ENCODE results near the gene PKNOX2.

DNA sequence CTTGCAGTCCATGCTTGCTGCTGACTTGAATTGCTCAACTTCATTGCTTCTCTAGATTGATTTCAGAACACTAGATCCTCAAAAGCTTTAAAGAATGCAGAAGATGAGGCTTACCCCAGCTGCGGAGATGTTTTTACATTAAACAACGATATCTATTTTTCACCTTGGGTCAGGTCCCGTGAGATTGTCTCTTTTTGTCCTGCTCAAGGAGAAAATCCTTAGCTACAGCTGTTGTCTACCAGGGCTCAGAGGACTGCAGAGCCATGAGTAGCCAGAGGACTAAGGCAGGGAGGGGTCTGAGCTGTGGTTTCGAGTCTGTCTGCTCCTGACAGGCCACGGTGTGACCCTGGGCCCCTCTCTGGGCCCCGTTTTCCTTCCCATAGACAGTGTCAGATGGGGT, 51.4 kb downstream of the PKNOX2 start:
- TF ChIP-seq, protein P1, sequence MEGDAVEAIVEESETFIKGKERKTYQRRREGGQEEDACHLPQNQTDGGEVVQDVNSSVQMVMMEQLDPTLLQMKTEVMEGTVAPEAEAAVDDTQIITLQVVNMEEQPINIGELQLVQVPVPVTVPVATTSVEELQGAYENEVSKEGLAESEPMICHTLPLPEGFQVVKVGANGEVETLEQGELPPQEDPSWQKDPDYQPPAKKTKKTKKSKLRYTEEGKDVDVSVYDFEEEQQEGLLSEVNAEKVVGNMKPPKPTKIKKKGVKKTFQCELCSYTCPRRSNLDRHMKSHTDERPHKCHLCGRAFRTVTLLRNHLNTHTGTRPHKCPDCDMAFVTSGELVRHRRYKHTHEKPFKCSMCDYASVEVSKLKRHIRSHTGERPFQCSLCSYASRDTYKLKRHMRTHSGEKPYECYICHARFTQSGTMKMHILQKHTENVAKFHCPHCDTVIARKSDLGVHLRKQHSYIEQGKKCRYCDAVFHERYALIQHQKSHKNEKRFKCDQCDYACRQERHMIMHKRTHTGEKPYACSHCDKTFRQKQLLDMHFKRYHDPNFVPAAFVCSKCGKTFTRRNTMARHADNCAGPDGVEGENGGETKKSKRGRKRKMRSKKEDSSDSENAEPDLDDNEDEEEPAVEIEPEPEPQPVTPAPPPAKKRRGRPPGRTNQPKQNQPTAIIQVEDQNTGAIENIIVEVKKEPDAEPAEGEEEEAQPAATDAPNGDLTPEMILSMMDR (conservative IDR thresholded peaks at IDR 0.05) = no peak
- no peak for TF ChIP-seq ZFX (IDR thresholded peaks at IDR 0.05)

All from C4-2B (cell line).